ENCODE data around the gene SOCS7.
"Not testable (repeated sequence)": the region's sequence is repeated elsewhere in the genome, so short reads cannot be mapped to it uniquely, and the experiment has no call there.

Gene SOCS7

DNA sequence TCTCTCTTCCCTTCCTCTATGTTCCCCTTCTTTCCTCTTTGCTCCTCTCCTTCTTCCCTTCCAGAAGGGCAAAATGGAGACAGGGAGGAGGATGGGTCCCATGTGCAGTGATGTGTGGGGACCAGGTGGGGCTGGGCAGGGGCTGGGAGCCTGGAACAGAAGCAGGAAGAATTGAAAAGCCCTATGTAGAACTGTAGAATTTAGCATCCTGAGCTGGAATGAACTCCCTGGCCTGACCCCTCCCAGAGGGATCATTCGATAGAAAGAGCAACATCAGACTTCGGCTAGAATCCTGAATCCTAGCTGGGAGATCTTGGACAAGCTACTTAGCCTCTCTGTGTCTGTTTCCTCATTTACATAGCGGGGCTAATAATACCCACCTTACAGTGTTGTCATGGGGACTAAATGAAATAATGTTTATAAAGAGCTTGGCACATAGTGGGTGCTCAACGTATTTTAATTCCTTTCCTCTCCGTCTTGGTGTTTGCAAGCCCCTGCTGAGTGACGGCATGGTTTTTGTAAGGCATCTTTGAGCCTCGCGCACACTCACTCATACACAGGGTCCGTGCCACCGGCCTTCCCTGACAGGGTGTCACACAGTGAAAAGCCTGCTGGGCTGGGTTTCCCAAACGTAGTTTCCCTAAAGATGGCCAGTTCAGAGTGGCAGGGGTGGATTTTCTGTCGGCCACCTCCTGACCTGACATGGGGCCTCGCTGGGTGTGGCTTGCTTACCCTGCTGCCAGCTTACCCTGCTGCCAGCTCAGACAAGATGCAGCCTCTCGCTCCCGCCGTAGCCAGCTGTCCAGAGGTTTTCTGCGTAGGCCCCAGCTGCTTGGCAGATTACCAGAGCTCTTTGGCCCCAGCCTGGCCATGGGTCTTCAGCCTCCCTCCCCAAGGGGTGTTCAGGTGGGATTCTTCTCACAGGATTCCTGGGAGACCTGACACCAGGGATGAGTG is 70.5 kb downstream of the SOCS7 start:
- DNase-seq: no peak

DNA sequence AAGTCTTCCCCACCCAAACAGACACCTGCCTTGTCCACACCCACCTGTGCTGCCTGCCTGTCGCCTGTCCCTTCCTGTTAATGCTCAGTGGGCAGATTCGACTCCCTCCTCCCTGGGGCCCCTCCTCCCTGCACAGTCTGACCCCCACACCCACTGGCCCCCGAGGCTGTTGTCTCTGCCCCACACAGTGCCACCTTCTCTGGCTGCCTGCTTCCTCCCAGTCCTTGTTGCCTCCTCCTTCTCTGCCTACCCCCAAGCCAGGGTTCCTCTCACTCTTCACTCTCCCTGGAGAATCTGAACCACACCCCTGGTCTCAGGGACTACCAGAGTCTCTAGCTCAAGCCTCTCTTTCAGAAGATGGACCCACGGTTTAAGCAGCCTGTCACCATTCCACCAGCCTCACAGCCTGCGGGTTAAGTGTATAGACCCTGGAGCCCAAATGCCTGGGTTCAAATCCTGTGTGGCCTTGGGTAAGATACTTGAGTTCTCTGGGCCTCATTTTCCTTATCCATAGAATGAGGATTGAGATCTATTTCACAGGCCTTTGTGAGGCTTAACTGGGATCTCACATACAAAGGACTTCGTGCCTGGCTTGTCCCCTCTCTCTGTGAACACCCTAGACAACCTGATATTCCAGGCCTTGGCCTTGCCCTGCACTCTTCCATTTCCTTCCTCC is 72.8 kb downstream of the SOCS7 start:
- no peak for DNase-seq

DNA sequence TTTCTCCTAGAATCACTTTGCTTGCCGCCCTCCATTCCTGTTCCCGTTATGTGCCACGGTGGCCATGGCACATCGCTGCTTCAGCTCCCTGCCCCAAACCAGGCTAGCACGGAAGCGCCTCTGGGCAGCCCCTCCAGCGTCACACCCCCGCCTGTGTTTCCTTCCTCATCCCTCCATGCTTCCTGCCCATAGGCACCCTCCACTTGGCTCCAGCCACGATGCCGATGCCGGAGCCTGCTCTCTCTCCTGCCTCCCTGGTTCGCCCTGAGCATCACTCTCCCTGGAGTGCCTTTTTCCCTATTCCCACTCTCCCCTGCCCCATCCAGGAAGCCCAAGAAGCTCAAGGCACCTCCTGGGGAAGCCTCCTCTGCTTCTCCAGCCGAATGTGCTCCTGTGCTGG is 73.4 kb downstream of the SOCS7 start:
- no peak for DNase-seq

DNA sequence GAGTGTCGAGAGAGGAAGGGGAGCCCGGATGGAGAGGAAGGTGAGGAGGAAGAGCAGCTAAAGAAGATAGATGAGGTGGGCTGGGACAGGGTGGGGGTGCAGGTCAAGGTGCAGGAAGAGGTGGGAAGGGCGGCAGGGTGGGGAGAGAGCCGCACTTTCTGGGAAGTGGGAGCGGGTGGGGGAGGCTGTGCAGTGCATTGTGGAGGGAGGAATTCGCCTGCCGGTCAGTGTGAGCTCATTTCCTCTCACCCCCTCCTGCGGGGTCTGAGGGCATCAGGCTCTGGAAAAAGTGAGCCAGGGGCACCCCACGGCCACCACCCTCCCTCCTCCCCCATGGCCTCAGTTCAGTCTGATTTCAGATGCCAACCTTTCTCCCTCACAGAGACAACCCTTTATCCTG is 74.1 kb downstream of the SOCS7 start:
- DNase-seq: no peak

DNA sequence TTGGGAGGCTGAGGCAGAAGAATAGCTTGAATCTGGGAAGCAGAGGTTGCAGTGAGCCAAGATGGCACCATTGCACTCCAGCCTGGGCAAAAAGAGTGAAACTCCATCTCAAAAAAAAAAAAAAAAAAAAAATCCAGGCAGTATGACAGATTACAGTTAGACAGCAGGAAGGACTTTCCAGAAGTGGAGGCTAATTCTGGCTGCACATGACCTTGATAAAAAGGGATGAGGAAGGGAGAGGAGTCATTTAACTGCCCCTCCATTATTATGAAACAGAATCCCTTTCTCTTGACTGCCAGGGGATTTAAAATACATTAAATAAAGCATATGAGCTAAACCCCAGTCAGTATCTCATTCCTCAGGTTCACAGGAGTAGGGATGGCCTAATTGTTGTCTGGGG is 74.8 kb downstream of the SOCS7 start:
- no peak for DNase-seq

DNA sequence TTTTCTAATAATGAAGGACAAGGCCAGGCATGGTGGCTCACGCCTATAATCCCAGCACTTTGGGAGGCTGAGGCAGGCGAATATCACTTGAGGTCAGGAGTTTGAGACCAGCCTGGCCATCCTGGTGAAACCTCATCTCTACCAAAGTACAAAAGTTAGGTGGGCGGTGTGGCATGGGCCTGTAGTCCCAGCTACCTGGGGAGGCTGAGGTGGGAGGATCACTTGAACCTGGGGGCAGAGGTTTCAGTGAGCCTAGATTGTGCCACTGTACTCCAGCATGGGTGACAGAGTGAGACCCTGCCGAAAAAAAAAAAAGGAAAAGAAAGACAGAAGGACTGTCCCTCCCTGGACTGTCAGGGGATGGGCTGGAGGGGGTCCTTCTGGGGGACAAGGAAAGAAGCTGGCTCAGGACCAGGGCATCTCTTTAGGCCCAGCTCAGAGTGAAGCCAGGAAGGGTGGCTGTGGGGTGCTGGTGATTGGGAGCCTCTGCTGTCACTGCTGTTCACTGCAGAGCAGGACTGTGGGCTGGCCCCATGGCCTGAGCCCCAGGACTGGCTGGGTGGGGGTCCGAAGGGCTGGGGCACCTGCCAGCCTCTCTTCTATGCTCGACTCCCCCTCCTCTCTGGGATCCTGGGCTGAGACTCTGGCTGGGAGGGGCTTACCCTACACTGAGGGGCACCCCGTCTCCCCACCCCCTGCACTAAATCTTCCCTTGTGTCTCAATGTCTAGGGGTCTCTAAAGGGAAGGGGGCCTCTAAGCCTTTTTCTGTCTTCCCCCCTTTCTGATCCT is 75.7 kb downstream of the SOCS7 start:
- no peak for DNase-seq

DNA sequence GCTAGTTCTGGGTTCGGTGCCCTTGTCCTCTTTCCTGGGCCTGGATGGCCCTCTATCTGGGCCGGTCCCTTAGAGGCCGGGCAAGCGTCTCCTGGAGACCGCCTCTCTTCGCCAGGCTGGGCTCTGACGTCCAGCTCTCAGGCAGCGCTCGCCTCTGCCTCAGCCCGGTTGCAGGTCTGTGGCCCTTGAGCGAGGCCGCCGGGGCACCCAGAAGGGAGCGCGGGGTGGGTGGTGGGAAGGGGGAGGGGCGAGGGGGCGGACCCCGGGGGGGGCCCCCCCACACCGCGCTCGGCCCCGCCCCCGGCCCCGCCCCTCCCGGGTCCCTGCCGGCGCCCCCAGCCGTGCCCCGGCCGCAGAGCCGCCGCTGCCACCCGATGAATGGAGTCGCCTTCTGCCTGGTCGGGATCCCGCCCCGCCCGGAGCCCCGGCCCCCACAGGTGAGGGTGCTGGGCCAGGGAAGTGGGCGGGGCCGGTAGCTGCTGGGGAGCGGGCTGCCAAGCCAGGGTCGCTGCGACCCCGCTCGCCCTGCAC is 76.5 kb downstream of the SOCS7 start, which contains the start of gene ARHGAP23:
Gene ARHGAP23 (plus strand): TSS at position 353 of the 531 bp plus-strand sequence. CDS start 22 bp downstream, at position 375.
- DNase-seq: peak; percentile 39

DNA sequence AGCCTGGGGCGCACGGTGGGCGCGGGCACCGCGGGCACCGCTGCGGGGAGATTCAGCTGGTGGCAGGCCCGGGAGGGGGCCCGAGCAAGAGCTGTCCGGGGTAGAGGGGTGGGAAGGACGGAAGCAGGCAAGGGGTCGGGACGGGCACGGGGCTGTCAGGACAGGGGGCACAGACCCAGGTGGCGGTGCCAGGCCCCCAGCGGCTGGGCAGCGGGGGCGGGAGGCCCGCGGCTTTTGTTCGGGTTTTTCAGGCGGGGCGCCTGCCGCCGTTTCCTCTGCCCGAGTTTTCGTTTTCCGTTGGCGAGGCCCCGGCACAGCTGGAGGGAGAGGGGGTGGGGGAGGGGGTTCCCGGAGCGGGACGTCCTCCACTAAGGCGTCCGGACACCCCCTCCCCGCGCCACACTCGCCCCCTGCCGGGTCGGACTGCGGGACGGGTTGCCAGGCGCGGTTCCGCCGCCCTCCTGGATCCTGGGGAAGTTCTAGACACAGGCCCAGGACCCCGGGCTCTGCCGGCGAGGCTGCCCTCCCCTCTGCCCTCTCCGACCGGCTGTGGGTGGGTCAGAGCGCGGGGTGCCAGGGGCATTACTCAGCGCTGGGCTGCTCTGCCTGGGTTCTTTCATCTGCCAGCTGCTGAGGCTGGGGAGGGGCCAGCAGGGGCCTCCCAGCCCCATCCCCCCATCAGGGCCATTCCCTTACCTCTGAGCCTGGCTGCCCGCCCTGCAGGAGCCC is 77.2 kb downstream of the SOCS7 start:
- peak; percentile 10 for DNase-seq

DNA sequence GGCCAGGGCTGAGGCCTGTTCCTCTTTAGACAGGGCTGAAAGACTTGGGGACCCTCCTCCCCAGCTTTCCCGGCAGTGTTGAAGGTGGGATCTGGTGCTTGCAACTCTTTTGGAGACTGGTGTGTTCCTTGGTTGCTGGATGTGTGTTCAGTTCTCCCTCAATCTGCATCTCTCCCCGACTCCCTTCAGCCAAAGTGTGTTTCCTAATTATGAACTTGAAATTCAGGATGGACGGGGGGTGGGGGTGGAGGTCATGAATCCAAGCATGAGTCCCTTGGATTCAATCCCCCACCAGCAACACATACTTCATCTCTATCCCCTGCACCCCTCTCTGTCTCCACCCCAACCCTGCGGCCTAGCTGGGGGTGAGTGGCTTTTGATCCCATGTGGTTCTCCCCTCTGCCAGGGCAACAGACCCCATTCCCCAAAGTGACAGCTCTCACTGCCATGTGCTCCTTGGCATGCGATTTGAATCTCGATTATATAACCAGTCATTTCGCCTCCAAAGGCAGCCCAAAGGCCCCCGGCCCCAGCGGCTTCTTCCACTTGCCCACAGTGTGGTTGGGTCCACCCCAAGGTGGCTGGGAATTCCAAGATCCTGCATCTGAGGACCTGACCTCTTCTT is 77.9 kb downstream of the SOCS7 start:
- DNase-seq: no peak

DNA sequence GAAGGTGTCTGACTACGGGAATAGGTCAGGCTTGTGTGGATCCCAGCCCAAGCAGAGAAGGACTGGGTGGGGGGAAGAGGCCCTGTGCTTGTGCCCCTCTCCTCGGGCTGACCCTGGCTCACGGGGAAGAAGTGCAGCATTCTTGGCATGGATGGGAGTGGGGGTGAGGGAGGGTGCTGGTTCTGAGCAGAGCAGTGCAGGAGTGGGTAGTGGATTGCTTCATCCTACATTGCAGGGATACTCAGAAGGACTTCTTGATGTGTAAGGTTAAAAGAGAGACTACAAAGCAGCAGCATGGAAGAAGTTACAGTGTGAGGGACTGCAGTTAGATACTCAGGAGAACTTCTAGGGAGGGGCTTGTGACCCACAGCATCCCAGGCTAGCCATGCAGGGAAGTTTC is 78.7 kb downstream of the SOCS7 start:
- DNase-seq: no peak

DNA sequence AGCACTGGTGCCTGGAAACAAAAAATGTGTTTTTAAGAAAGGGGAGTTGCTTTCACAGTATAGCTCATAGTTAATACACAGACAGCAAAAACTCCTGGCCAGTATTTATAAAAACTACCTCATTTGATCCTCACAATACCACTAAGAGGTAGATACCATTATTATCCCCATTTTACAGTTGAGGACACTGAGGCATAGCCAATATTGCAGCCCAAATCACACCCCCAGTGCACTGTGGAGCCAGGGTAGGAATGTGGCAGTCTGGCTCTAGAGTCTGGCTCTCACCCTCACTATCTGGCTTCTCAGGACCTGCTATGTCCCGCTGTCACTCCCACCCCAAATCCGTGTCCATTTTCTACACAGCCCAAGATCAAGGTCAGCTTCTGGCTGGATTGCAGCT is 79.2 kb downstream of the SOCS7 start:
- DNase-seq: no peak

DNA sequence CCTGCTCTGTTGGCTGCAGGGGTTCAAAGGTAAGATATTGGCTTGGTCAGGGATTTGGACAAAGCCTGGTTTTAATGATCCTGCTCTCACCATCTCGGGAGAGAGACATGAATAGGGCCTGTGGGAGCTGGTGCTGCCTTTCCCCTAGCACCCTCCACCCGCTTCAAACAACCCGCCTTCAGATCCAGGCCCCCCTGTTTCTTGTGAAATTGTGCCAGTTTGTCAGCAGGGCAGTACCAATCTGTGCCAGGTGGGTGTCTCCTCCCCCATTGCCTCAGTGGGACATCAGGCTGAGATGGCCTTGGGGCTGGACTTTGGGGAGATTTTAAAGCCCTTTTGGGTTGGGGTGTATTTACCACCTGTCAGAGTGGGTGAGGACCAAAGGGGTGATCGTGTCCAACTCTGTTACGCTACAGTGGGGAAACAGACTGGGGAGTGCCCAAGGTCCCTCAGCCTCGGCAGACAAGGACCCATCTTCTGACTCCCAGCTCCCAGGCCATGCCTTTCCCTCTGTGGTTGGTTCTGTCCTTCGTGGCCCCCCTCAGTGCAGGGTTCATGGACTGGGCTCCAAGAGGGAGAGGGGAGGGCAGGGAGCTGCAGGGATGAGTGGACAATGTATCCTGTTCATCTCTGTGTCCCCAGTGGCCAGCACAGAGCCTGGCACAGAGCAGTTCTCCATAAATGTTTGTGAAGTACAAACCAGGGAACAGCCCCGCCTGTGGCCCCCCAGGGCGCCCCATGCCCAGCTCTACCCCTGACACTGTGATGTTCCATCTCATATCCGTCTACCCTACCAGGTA is 79.9 kb downstream of the SOCS7 start:
- no peak for DNase-seq

DNA sequence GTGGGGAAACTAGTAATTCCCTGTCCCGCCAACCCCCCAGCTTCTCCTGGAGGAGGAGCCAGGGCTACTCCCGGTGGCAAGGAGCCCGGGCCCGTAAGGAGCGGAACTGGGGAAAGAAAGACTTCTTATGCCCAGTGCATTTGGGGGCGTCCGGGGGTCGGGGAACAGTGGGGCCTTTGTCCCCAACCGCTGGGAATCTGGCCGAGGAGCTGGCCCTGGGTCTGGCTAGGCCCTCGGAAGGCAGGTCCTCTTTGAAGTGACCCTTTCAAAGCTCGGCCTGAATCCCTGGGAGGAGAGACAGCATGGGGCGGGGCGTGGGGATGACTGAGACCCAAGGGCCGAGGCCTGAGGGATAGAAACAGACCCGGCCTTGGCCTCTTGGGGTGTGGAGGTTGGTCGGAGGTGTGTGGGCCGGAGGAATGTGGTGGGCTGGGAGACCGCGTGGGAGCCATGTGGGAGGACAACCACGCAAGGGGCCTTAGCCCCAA is 82.6 kb downstream of the SOCS7 start:
- no peak for DNase-seq

DNA sequence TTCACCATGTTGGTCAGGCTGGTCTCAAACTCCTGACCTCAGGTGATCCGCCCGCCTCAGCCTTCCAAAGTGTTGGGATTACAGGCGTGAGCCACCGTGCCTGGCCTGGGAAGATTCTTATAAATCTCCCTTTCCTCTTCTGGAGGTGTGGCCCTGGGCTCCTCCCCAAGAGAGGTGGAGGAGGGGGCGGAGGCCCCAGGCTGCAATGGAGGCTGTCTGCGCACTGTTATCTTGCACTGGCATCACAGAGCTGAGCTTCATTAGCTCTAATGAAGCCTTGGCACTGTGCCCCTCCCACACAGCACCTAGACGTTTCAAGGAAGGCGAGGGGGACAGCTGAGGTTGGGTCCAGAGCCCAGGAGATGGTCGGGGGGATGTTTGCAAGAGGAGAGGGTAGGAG is 84.2 kb downstream of the SOCS7 start:
- DNase-seq: no peak

DNA sequence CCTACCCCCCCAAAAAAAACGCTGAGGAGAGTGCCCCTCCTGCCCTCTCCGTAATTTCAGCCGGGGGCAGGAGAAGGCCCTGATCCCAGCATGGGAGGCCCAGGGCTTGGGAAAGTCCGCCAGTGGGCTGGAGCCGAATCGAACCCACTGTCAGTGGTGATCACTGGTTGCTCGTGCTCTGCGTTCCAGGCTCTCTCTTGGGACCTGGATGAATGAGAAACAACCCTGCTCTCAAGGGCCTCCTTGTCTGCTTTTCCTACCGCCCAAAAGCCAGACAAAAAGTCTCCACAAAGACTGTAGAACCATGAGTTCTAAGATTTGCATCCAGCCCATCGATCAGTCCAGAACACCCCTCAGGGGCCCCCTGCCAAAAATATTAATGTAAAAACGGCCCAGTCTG is 84.7 kb downstream of the SOCS7 start:
- DNase-seq: no peak

DNA sequence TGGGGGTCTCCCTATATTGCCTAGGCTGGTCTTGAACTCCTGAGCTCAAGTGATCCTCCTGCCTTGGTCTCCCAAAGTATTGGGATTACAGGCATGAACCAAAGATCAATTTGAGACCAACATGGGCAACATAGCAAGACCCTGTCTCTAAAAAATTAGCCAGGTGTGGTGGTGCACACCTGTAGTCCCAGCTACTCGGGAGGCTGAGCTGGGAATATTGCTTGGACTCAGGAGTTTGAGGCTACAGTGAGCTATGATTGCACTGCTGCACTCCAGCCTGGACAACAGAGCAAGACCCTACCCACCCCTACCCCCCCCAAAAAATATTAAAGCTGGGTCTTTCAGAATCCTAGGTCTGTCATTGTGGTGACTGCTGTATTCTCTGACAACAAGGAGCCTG is 85.7 kb downstream of the SOCS7 start:
- not testable (repeated sequence) for DNase-seq

DNA sequence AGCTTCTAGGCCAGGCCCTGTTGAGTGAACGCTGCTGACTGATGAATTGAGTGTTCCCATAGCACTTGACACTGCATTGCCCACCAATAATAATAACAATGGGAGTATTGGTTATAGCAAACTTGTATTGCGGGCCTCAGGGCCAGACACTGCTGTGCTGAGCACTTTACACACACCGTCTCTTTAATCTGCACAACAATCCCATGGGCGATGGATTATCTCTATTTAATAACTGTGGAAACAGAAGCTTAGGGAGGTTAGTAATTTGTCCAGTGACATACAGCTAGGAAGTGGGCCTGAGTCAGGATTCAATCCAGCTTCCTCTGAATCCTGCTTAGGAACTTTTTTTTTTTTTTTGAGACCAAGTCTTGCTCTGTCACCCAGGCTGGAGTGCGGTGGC is 87.8 kb downstream of the SOCS7 start:
- DNase-seq: no peak

DNA sequence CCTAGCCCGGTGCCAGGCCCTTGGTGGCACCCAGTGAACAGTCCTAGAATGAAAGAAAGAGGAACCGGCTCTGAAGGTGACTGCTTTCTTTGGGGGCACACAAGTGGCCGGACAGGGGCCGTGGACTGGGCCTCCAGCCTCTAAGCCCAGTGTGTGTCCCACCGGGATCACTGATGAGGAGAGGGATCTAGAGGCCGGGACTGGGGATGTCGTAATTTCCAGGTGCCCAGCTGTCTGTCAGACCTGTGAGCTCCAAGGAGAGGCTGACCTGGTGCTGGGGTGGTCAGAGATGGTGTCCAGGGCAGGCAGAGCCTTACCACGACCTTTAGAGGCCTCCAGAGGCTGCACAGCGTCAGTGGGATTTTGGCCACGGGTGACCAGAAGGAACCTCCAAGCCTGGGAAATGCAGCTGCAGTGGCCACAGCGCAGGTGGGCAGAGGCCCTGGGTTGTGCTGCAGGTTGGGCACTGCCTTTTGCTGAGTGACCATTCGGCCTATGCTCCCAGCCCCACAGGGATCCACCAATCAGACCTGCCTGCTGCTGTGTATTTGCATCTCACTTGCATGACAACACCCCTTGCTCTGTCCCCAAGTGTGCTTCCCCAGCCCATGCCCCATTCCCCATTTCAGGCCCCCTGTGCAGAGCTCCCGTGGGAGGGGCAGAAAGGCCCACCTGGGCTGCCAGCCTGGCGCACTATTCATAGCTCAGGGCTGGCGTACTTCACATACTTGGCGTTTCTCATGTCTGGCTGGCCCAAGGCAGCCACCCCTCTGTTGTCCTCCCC is 89.2 kb downstream of the SOCS7 start:
- no peak for DNase-seq

DNA sequence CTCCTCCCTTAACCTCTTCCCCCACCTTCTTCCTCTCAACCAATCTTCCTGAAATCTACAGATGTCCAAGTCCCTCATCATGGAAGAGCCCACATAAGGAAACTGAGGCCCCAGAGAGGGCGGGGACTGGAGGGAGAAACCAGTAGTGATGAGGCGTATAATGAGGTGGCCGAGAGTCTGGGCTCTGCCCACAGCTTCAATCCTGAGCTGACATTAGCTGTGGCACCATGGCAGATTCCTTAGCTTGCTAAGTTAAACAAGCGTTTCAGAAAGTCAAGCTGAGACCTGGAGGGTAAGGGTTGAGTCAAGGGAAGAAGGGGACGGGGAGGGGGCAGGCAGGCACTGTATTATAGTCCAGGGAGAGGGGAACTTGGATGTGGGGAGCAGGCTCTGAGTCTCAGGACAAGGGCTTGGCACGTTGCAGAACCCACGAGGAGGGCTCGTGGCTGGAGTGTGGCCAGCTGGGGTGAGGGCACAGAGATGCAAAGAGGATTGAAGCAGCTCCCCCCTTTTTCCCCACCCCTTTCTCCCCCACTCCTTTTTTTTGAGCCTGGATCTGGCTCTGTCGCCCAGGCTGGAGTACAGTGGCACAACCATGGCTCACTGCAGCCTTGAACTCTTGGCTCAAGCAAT is 89.9 kb downstream of the SOCS7 start:
- no peak for DNase-seq

DNA sequence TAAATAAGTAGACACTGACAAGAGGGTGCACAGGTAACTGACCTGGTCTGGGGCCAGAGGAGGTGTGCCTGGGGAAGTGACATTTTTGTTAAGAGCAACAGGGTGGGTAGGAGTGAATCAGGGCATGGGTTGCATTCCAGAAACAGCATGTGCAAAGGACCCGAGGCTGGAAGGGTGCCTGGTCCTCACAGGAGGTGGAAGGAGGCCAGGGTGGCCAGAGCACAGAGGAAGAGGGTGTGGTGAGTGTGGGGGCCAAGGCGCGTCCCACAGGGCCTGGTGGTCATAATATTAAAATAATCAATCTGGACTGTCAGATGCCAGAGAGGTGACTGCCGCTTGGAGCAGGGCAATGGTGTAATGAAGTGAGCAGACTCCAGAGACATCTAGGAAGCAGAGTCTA is 90.9 kb downstream of the SOCS7 start:
- DNase-seq: no peak
